BLaER1 (cell line): ENCODE results near the gene ZNF594.
"Not testable (repeated sequence)": the region's sequence is repeated elsewhere in the genome, so short reads cannot be mapped to it uniquely, and the experiment has no call there.

Source experiments
- H3K27ac ChIP-seq: shearing (Covaris generic); formaldehyde crosslinking; 2 replicates; pipeline ENCODE4 v1.8.1; 2022
- H3K27me3 ChIP-seq: shearing (Covaris generic); formaldehyde crosslinking; 2 replicates; pipeline ENCODE4 v1.8.1; 2022
- H3K36me3 ChIP-seq: shearing (Covaris generic); formaldehyde crosslinking; 2 replicates; pipeline ENCODE4 v1.8.1; 2022
- H3K4me1 ChIP-seq: shearing (Covaris generic); formaldehyde crosslinking; 2 replicates; pipeline ENCODE4 v1.8.1; 2022
- H3K4me2 ChIP-seq: shearing (Covaris generic); formaldehyde crosslinking; 2 replicates; pipeline ENCODE4 v1.8.1; 2022
- H3K4me3 ChIP-seq: shearing (Covaris generic); formaldehyde crosslinking; 2 replicates; pipeline ENCODE4 v1.8.1; 2022
- H3K9ac ChIP-seq: shearing (Covaris generic); formaldehyde crosslinking; 2 replicates; pipeline ENCODE4 v1.8.1; 2022
- H3K9me3 ChIP-seq: shearing (Covaris generic); formaldehyde crosslinking; 2 replicates; pipeline ENCODE4 v1.8.1; 2022
- H4K20me1 ChIP-seq: shearing (Covaris generic); formaldehyde crosslinking; 2 replicates; pipeline ENCODE4 v1.8.1; 2022
- Cebpa-rat ChIP-seq: shearing (Covaris generic); IDR thresholded peaks from 2 replicates; pipeline ENCODE4 v1.8.1; 2022

ZNF594 gene

DNA sequence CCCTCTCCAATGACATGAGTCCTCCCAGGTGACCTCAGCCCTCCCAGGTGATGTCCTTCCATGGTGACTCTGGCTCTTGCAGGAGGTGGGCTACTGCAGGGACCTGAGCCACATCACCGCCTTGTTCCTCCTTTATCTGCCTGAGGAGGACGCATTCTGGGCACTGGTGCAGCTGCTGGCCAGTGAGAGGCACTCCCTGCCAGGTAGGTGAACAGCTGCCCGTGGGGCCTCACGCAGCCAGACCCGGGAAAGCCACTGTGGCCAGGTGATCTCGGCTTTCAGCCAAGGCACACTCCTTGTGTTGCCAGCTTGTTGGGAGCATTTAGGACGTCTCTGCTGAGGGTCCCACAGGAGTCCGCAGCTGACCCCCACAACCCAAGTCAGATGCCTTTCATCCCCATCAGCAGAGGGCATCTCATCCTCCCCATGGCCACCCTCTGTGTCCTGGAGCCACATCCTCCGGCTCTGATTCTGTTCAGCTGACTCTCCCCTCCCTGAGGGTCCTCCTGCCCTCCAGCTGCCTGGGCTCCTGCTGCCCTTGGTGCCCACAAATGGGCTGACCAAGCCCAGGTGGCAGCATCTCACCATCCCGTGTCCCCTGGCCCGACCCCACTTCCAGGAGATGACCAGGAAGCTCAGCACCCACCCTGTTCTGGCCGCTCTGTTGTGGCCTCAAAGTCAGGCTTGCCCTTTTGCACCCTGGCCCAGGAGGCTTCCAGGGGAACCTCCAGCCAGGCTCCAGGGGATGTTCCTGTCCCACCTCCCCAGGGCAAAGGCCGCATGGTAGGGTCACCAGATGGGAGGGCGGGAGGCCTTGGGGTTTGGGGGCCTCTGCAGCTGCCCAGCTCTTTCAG is 55.7 kb downstream of the ZNF594 start:
- TF ChIP-seq Cebpa-rat = no peak
- Histone ChIP-seq H3K4me2 (no peak overlapping the region), H3K27me3 (no peaks in the 10 kb centered on the region)

DNA sequence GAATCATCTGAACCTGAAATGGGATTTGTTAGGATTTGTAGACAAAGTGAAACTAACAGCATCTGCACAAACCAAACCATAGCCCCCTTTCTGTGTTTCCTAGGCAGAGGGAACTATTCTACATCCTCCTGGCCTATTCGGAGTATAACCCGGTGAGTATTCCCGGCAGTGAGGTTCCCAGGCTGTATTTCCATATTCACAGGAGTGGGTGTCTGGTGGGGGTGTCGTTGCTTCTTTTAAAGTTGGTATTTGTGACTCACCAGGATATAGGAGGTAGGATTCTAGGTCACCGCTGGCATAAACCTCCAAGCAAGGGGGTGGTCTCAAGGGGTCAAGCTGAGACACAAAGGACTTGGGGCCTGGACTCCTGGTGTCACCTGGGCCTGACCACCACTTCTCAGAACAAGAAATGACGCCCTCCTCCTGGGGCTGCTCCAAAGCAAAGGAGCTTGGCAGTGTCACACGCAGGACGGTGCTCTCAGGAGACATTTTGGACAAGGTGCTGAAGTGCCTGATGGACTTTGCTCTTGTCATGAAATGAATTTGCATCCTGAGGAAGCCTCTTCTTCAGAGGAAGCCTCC is 56.4 kb downstream of the ZNF594 start:
- H3K9ac ChIP-seq, H3K4me2 ChIP-seq: not testable (repeated sequence)

More for the DNA sequence above, 55.7 kb downstream of the ZNF594 start:
- no peaks in the 10 kb centered on the region for H3K4me1 ChIP-seq
- H3K9me3 ChIP-seq = no peaks in the 10 kb centered on the region
- H3K27ac ChIP-seq = no peak overlapping the region
- H4K20me1 ChIP-seq = no peaks in the 10 kb centered on the region
- H3K36me3 ChIP-seq = no peaks in the 10 kb centered on the region
- H3K4me3 ChIP-seq = no peak overlapping the region
- no peak overlapping the region for H3K9ac ChIP-seq

DNA sequence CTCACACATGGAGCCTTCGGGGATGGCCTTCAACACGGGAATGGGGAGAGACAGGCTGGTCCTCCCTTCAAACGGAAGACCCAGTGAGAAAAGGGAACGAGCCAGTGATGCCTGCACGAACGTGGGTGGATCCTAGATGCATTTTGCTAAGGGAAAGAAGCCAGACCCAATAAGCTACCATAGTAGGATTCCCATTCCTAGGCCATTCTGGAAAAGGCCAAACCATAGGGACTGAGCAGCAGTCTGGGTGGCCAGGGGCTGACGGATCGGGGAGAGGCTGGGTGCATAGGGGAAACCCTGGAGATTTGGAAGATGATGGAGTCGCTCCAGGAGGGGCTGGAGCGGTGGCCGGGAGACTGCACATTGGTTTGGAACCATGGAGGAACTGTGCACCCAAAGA is 57.1 kb downstream of the ZNF594 start:
- H3K4me1 ChIP-seq, H3K36me3 ChIP-seq, H3K9me3 ChIP-seq: not testable (repeated sequence)

More for the DNA sequence above, 56.4 kb downstream of the ZNF594 start:
- H3K27me3 ChIP-seq, H3K36me3 ChIP-seq, H3K9me3 ChIP-seq, H4K20me1 ChIP-seq, H3K4me3 ChIP-seq, H3K4me1 ChIP-seq, H3K27ac ChIP-seq: not testable (repeated sequence)

DNA sequence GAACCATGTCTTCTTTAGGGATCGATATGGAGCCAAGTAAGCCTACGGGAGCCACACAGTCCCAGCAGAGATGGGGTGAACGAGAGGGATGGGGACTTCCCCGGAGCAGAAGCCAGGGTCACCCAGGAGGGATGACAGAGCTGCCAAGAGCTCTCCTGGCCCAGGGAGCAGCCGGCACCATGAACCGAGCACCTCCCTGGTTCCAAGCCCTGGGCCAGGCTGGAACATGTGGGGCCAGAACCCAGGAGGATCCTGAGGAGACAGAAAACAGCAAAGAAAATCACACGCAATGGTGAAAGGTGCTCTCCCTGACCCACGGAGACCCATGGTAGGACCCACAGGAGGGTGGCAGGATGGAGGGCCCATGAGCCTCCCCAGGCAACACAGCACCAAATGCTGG is 57.7 kb downstream of the ZNF594 start:
- H3K4me2 ChIP-seq, H3K27me3 ChIP-seq, H3K9ac ChIP-seq, H3K36me3 ChIP-seq, H3K9me3 ChIP-seq, H4K20me1 ChIP-seq, H3K4me1 ChIP-seq, H3K4me3 ChIP-seq, H3K27ac ChIP-seq: not testable (repeated sequence)

More for the DNA sequence above, 57.1 kb downstream of the ZNF594 start:
- H4K20me1 ChIP-seq, H3K4me3 ChIP-seq, H3K4me2 ChIP-seq, H3K9ac ChIP-seq, H3K27ac ChIP-seq, H3K27me3 ChIP-seq: not testable (repeated sequence)

DNA sequence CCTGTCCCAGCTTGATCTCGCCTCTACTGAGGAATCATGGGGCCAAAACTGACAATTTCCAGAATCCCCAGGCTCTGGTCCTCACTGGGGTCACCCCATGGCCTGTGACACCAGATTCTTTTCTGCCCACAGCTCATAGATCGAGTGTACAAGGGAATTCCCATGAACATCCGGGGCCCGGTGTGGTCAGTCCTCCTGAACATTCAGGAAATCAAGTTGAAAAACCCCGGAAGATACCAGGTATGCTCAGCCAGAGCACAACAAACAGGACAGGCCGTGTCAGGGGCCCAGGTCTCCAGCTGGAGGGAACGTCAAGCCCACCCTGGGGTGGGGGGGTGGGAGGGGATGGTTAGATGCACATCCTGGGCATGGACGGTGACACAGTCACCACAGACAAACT is 58.4 kb downstream of the ZNF594 start:
- H3K9me3 ChIP-seq = no peaks in the 10 kb centered on the region
- no peak overlapping the region for H3K9ac ChIP-seq
- H3K27ac ChIP-seq = no peak overlapping the region
- no peak overlapping the region for H3K4me2 ChIP-seq
- H4K20me1 ChIP-seq = no peaks in the 10 kb centered on the region
- no peaks in the 10 kb centered on the region for H3K4me1 ChIP-seq
- H3K4me3 ChIP-seq = no peak overlapping the region
- TF ChIP-seq Cebpa-rat = no peak
- no peaks in the 10 kb centered on the region for H3K27me3 ChIP-seq
- H3K36me3 ChIP-seq = no peaks in the 10 kb centered on the region

DNA sequence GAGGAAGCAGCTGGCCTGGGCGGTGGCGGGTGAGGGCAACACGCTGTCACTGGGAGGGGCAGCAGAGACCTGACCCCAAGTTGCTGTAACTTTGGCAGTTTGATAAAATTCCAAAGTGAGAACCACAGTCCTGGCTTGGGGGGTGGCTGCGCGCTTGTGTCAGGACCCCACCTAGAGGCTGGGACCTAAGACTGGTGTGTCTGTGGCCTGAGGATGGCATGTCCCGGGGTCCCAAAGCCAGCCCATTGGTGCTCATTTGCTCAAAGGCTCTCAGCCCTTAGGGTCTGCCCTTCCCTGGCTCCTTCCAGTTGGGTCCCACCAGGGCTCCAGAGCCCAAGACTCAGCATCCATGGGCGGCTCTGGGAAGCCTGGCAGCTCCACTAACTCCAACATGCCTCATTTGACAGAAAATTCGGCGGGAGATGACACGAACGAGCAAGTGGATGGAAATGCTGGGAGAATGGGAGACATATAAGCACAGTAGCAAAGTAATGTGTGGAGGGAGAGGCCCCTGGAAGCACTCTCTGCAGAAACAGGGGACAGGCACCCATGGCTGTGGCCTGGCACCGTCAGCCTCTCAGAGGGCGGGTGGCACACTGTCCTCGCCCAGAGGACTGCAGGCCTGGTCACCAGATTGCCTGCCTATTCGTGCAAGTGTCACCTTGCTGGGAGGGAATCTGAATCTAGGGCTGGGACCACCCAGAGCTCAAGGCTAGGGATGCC is 59.0 kb downstream of the ZNF594 start:
- H3K9ac ChIP-seq, H3K9me3 ChIP-seq, H3K36me3 ChIP-seq, H3K4me2 ChIP-seq, H4K20me1 ChIP-seq, H3K27me3 ChIP-seq, H3K4me3 ChIP-seq, H3K4me1 ChIP-seq, H3K27ac ChIP-seq: not testable (repeated sequence)

DNA sequence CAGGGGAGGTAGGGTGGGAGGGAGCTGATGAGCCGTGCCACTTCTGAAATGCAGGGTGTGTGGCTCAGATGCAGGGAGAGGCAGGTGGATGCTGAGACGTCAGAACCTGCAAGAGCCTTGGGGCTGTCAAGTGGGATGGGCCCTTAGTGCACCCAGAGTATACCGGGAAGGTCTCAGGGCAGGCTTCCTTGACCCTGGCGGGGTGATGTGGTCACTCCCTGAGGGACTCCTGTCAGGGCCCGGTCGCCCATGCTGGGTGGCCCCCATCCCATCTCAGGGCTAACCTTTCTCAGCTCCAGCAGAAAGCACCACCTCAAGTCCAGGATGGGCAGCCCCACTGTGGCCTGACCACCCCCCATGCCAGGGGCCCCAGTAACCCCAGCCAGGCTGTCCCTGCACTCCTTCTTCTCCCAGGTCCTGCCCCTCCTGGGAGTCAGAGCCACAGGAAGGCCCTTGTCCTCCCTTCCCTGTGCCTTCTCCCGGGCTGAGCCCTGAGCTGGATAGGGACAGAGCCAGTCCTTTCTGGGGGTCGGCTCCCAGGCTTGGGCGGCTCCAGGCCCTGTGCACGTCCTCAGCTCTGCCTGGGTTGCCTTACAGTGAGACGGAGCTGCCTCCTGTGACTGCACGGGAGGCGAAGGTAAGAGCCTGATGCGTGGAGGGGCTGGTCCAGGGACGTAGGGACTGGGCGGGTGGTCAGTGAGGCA is 59.7 kb downstream of the ZNF594 start:
- H4K20me1 ChIP-seq, H3K4me3 ChIP-seq, H3K4me2 ChIP-seq, H3K36me3 ChIP-seq, H3K27ac ChIP-seq, H3K9me3 ChIP-seq, H3K27me3 ChIP-seq, H3K4me1 ChIP-seq, H3K9ac ChIP-seq: not testable (repeated sequence)

DNA sequence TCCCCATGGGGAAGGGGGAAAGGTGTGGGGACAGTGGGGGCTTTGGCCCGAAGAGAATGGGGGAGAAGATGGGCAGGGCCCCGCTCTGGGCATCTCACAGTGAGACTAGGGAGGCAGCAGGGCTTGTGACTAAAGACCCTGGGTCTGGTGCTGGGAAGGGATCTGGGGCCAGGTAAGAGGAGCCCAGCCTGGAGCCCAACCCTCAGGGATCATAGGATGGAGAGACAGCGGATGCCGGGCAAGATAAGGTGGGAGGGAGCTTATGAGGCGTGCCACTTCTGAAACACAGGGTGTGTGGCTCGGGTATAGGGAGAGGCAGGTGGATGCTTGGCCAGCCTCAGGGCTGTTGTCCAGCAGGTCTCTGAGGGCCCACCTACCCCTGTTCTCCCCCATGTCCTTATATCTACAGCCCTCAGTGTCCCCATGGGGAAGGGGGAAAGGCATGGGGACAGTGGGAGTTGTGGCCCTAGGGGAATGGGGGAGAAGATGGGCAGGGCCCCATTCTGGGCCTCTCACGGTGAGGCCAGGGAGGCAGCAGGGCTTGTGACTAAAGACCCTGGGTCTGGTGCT is 60.4 kb downstream of the ZNF594 start:
- H4K20me1 ChIP-seq = no peaks in the 10 kb centered on the region
- H3K9ac ChIP-seq = no peak overlapping the region
- no peak overlapping the region for H3K27ac ChIP-seq
- H3K36me3 ChIP-seq = no peaks in the 10 kb centered on the region
- H3K4me3 ChIP-seq = no peak overlapping the region
- H3K4me1 ChIP-seq = no peaks in the 10 kb centered on the region
- no peak overlapping the region for H3K4me2 ChIP-seq
- no peaks in the 10 kb centered on the region for H3K9me3 ChIP-seq
- no peaks in the 10 kb centered on the region for H3K27me3 ChIP-seq
- TF ChIP-seq Cebpa-rat = no peak

DNA sequence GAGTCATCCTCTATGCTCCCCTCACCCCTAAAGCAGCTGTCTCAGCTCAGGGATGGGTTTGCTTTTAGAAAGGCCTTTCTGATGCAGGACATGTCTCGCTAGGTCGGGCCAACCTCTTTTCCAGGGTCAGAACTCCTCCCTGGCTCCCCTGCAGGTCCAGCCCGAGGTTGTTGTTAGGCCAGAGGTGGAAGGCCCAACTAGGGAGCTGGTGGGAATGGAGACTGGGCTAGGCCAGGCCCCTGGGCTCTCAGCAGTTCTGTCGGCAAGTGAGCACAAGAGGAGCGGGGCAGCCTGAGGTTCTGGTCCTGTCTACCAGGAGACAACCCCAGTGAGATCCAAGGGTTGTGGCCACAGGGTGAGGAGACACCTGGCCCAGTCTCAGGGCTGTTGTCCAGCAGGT is 61.0 kb downstream of the ZNF594 start:
- H3K36me3 ChIP-seq, H3K4me2 ChIP-seq, H3K4me1 ChIP-seq, H3K27me3 ChIP-seq, H4K20me1 ChIP-seq, H3K27ac ChIP-seq, H3K9me3 ChIP-seq, H3K9ac ChIP-seq, H3K4me3 ChIP-seq: not testable (repeated sequence)

DNA sequence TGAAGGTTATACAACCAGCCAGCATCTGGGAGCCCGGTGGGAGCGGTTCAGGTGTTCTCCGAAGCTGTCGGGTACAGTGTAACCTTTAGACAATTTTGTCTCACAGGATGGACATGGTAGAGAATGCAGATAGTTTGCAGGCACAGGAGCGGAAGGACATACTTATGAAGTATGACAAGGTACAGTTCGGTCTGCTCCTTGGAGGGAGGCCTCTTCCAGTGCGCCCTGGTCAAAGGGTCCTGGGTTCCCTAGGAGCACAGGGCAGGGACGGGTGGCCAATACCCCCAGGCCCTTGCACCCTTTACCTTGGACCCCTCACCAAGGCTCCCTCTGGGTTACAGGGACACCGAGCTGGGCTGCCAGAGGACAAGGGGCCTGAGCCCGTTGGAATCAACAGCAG is 61.4 kb downstream of the ZNF594 start:
- H3K4me1 ChIP-seq, H4K20me1 ChIP-seq, H3K27ac ChIP-seq, H3K9me3 ChIP-seq, H3K4me3 ChIP-seq, H3K9ac ChIP-seq, H3K36me3 ChIP-seq, H3K27me3 ChIP-seq, H3K4me2 ChIP-seq: not testable (repeated sequence)

DNA sequence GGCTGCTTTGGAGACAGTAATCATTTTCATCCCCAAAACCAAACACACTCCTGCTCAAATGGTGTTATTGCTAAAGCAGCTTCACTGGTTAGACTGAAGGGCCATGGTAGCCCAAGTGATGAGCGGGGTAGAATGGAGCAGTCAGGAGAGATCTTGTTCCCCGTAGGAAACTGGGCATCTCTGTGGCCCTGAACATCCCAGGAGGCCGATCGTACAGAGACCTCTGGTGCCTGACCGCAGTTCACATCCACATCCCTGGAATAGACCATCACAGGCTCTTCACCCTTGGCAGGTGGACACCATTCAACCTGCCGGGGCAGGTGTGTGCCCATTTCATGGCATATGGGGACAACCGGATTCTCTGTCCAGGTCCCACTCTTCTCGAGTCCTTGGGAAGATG is 61.9 kb downstream of the ZNF594 start:
- H3K27ac ChIP-seq, H3K4me2 ChIP-seq, H3K4me3 ChIP-seq, H4K20me1 ChIP-seq, H3K9me3 ChIP-seq, H3K27me3 ChIP-seq, H3K36me3 ChIP-seq, H3K9ac ChIP-seq, H3K4me1 ChIP-seq: not testable (repeated sequence)
